GDM1 (cell line): ENCODE data around the gene DDX5.

ENCODE experiments used
- DNase-seq: peaks from one replicate; lab custom pipeline; 2025; lab: John Stamatoyannopoulos, UW

Gene DDX5

DNA sequence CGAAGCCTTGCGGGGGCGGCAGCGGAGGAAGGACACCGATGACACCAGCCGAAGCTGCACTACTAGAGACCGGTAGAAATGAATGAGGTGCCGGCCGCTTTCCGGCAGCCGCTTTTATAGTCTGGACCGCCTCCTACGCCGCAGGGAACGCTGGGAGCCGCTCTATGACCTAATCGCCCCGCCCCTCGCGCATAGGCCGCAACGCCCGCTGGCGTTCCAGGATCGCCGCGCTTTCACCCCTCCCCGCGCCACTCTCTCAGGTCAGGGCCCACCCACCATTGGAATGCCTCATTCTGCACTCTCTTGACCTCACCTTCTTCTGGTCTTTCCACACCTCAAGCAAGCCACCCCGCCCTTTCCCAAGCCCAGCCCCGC is at the start of gene DDX5:
DDX5 (minus strand) TSS at position 89 of the 375 bp plus-strand sequence. CDS start 170 bp downstream, outside the sequence.
- peak; percentile 99 for DNase-seq

DNA sequence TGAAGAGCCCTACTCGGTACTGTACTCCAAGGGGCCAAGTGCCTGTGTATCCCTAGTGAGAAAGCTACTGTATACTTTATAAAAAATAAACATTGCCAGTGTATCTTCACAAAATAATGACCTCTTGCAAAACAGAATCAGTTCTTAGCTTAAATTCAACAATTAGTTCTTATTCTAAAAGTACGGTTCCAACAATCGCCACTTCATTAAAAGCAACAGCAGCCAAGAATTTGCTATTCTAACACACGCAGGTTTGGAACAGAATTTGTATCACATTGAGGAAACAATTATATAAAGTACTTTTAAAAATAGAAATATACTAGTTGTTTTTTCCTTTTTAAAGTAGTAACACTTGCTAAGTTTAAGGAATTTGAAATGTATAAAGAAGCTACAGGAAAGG is 49.2 kb upstream of the DDX5 start:
- no peak for DNase-seq

DNA sequence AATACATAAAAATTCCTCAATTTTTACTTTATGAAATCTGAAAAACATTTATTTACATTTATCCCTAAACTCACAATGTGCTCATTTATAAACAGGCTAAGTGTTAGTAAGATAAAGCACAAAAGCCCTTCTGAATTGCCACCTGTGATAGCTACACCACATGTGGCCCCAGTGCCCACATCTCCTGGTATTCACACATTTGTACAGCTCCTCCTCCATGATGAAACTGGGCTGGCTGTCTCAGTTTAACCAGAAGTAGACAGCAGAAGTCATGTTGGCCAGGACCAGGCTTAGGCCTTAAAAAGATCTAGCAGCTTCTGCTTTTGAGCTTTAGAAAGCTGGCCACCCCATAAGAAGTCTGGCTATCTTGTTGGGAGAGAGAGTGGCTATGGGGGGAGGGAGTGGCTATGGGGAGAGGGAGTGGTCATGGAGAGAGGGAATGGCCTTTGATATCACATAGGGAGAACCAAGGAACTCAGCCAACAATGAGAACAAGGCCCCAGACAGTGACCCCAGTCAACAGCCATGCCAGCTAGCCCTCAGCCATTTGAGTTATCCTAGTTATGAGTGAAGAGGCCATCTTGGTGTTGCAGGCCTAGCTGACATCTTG is 48.0 kb upstream of the DDX5 start:
- no peak for DNase-seq

DNA sequence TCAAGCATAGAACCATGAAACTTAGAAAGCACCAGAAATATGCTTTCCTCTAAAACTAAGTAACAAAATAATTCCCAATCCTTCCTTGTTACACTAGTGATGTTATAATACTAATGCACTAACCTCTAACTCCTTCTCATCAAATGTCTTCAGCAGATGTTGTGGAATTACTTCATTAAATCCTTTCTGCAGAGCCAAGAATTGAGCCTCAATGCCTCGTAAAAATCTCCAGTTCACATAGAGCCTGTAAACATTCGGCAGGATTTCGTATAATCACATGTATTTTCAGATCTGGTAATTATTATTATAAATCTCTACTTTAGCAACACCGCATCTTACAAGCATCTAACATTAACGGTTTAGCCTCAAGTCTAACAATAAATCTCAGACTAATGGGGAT is 45.4 kb upstream of the DDX5 start:
- DNase-seq = no peak

DNA sequence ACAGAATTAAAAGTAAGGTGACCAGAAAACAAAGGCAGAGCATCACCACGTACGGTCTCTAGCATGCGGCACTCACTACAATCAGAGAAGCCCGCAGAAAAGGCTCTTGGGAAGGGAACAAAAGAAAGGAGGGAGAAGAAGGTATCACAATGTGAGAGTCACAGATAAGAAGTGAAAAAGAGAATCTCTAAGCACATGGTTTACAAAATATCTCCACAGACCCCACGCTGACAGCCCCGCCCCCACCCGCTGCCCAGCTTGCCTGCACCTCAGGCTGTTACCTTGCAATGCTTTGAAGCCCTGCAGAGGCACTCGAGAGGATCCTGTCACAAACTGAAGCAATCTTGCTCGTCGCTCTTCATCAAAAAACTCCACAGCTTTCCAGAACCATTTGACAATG is 41.2 kb upstream of the DDX5 start:
- DNase-seq = no peak

DNA sequence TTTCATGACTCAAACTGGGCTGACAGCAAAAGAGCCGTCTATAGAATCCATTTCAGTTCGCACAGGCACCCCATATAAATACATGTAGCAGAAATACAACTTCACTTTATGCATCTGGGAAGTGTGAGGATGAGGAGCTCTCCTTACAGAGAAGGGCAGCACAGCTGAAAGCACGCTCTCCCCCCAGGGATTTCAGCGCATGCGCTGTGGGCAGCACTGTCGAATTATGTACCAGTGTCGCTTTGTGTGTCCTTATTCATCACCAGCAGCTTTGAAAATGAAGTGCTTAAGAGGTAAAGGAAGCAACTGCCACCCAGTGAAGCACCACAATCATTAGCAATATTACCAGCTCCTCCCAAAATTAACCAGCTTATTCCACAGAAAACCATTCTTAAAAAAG is 40.6 kb upstream of the DDX5 start:
- DNase-seq = no peak

DNA sequence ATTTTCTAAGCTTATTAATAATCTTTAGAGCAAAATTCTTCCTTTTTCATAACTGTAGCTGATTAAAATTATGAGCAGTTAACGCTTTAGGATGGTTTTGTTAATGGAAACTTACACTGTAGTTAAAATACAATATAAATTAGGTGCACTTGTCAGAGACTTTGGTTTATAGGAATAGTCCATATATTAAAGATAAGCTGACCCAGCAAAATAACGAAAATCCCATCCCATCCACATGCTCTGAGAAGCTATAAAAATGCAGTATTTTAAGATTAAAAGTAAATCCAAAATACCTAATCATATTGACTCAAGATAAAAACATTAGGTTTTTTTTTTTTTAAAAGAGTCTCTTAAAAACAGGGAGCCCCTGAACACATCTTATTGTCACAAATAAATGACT is 38.7 kb upstream of the DDX5 start:
- DNase-seq = no peak

DNA sequence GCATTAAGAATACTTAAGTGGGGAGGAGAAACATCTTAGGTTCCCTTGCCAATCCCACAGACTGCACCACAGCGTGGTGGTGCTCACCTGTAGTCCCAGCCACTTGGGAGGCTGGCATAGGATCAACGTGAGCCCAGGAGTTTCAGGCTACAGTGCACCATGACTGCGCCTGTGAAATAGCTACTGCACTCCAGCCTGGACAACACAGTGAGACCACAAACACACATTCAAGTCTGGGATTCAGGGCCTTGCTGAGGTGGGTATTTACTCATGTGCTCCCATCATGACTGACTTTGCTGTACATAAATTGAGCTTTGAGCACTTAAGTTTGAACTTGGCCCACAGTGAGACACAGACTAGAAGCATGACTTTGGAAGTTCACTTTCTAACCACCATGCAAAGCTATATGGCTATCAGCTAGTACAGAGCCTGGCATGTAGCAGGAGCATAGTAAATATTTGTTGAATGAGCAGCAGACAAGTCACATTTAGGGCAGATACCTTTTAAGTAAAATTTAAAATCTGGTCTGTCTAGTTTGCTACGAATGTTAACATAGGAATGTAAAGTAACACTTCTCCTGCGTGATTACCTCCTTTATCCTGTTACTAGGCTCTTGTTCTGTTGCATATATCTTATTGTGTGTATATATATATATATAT is 34.2 kb upstream of the DDX5 start:
- no peak for DNase-seq

DNA sequence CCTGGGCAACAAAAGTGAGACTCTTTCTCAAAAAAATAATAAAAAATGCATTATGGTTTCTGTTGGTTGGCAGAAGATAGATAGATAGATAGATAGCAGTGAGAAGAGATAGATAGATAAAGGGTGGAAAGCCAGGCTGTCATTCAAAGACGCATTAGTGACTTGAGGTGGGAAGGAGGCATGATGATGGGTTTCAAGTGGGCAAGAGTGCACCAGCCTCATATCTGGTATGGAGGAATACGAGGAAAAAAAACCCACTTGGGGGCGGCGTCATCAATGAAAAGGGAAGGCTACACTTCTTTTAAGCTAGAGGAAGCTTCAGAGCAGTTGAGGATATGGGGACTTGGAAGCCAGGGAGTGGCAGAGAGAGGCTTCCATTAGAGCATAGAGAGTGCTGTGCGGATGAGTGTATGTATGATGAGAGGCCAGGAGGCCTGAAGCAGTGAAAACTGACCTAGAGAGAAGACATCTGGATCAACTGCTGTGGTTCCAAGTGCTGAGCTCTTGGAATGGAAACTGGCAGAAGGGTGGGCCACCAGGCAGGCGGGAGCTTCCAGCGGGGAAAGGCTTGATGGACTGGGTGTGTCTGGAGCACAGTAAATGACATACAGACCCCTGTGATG is 32.5 kb upstream of the DDX5 start:
- DNase-seq = no peak

DNA sequence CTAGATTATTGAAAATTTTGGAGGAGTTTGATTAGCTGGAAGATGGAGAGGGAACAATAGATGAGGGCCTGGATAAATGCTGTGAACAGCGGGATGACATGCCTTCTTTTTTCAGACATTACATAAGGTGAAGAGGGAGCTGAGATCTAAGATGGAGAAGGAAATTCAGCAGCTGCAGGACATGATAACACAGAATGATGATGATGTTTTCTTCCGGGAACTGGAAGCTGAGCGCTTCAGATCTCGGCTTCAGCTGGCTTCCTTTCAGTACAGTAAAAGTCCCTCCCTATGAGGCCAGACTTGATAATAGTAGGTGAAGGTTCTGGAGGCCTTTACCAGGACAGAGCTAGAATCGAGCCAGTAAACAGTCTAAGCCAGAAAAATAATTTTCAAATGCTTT is 31.4 kb upstream of the DDX5 start:
- DNase-seq = no peak

DNA sequence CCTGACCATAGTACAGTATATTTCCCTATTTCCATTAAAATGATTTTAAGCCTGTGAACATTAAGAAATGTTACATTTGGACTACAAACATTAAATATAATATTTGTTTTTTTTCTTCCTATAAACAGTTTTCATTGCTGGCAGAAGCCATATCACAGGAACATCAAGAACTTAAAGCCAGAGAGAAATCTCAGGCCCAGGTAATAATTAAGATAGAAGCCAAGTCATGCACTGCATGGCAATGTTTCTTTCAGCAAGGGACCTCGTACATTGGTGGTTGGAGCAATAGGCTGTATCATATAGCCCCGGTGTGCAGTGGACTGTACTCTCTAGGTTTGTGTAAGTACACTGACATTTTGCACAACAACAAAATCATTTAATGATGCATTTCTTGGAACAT is 30.8 kb upstream of the DDX5 start:
- DNase-seq = no peak

DNA sequence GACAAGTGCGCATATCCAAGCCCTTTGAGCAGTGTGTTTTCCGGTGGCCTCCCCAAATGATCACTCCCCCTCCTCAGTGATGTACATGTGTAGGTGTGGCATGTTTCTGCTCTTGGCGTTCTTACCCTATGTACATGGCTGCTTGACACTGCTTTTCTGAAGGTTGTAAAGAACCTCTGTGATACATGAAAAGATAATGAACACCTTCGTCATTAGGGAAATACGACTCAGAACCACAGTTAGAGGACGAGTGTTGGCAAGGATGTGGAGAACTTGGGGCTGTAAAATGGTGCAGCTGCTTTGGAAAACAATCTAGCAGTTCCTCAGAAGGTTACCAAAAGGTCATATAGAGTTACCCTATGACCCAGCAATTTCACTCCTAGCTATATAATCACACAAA is 29.3 kb upstream of the DDX5 start:
- DNase-seq = no peak

DNA sequence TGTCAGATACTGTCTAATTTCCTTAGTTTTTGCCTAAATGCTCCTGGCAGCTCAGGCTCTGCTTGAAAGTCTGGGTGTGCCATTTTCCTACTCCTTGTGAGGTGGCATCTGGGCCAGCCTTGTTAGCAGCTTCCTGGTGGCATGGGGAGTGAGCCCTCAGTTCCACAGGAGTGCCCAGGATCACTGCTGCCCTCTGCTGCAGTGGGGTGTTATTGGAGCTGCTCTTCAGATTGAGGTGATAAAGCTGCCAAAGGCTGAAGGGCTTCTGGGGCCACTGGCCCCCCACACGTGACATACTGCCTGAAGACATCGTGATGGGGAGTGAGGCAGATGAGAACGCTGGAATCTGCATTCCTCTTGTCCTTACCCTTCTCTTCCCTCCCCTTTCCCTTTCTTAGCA is 28.1 kb upstream of the DDX5 start:
- peak; percentile 4 for DNase-seq

DNA sequence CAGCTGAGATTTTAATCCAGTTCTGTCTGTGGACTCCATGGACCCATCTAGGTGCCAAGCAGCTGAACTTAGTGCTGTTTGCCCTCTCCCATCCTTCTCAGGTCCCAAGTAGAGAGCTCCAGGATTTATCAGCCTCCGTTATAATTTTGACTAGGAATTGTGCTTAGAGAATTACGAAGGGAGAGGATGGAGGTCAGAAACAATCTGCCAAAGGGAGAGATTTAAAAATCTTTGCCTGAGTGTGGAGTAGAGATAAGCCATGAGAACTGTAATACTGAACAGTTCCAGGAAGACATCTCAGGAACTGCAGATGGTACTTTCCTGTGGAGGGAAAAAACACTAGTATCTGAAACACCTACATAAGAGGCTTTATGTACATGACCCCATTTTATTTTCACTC is 27.7 kb upstream of the DDX5 start:
- DNase-seq = no peak

DNA sequence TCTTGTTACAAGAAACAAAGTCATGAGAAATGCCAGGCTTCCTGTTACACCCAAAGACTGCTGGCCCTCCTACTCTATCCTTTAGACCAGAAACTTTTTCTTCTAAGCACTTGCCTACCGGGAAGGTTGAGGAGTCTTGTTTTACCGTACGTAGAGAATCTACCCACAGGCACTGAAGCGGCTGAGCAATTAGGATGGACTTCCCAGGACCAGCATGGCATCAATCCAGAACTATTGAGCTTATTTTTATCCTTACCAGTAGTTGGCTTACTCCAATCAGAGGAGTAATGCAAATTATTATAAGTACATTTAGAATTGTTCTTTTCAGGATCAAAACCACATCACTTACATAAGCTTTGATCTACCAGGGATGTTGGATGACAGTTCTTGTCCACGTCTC is 26.3 kb upstream of the DDX5 start:
- no peak for DNase-seq

DNA sequence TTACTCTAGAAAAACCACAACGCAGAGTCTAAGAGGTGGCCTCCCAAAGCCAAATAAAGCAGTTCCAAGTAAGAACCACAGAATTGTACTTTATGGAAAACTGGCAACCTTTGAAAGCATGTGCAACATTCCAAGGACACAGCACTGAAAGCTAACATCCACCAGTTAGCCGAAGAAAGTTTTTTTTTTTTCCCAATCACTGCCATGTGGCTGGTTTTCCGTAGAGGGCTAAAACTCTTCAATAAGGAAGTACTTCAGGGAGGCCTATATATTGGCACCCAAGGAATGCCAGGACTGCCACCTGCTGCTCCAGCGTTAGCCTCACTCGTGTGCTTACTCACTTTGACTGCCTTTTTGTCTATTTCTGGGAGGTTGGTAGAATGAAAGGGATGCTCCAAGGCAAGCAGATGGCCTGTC is 25.9 kb upstream of the DDX5 start:
- DNase-seq = no peak

DNA sequence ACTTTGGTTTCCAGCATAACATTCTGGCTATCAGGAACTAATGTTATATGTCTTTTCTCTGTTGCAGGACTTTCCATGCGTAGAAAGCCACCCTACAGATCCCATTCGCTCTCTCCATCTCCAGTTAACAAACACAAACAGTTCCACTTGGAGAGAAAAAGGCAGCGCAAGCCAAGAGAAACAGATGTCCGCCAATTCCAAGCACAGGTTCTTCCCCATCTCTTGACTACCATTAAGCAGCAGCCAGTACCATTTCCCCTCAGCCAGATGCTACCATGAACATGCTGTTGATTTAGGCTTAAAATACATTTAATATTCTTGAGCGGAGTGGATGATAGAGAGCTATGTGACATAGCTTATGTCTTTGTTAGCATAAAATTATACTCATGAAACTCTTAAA is 23.1 kb upstream of the DDX5 start:
- DNase-seq = no peak

DNA sequence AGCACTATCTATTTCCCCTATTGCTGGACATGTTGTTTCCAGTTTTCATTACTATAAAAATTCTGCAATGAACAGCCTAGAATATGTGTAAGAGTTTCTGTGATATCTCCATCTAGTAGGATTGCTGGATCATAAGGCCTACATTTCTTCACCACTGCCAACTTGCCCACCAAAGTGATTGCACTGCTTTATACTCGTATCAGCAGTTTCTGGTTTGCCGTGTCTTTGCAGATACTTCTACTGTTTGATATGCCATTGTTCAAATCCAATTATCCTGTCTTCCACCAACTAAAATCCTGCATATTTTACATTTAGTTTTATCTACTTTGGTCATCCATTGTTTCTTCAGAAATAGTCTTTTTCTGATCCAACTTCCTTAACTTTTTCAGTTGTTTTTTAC is 21.8 kb upstream of the DDX5 start:
- DNase-seq = no peak

DNA sequence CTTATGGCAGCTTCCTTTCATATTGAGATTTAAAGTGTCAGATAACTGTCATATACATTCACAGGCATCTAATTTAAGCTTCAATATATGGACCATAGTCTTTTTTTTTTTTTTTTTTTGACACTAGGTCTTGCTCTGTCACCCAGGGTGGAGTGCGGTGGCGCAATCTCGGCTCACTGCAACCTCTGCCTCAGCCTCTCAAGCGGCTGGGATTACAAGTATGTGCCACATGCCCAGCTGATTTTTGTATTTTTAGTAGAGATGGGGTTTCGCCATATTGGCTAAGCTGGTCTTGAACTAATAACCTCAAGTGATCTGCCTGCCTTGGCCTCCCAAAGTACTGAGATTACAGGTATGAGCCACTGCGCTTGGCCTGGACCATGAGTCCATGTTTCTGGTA is 14.3 kb upstream of the DDX5 start:
- DNase-seq = no peak

DNA sequence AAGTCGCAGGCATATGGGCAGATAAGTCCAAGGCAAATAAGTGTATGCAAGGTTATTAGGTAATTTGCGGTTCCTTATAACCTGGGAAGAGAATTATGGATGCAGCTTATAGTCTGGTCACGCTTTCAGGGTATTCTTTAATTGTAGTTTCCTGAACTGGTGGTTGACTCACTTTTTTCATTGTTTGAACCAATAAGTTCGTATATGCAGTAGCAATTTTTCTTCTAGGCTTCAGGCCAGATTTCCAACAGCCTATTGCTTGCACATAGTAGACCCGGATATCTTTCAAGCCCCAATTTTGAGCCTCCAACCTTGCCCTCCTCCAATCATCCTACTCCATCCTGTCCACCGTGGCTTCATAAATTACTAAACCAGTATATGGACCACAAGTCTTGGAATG is 13.5 kb upstream of the DDX5 start:
- DNase-seq = no peak

DNA sequence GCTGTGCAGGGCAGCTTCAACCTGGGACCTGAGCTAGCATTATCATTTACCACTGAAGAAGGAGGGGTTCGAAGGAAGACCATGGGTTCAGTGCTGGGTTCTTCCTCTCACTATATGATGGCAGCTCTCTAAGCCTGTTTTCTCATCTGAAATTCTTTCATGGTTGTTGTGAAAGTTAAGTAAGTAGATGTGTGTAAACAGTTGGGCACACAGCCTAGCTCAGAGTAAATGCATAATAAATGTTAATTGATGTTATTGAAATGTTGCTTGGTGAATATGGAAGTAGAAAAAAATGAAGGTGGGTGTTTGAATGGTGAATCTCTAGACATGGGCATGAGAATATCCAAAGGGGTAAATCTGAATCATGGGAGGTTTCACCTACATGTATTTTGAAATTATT is 9.7 kb upstream of the DDX5 start:
- no peak for DNase-seq

DNA sequence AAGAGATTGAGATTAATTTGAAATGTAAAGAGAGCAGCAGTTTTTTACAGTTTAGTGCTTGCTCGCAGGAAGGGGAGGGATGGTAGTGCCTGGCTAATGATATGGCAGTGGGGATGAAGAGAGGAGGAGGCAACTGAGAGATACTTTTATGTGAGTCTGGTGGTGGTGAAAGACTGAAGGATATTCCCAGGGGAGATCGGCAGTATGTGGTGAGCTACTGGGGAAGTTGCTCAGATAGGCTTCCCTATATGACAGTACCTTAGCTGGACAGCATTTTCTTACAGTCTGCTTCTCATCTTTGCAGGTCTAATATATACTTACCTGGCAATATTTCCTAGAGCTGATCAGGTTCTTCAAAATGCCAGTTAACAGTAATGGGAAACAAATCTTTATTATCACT is 9.3 kb upstream of the DDX5 start:
- no peak for DNase-seq

DNA sequence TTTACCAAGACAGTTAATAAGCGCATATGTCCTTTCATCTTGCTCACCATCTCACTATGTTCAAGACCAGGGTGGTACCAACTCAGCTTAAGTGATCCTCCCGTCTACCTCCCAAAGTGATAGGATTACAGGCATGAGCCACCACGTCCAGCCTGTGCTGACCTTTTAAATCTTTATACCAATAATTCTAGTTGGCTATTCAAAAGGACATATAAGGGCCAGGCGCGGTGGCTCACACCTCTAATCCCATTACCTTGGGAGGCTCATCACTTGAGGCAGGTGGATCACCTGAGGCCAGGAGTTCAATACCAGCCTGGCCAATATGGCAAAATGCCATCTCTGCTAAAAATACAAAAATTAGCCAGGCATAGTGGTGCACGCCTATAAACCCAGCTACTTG is 3.1 kb upstream of the DDX5 start:
- DNase-seq = no peak

DNA sequence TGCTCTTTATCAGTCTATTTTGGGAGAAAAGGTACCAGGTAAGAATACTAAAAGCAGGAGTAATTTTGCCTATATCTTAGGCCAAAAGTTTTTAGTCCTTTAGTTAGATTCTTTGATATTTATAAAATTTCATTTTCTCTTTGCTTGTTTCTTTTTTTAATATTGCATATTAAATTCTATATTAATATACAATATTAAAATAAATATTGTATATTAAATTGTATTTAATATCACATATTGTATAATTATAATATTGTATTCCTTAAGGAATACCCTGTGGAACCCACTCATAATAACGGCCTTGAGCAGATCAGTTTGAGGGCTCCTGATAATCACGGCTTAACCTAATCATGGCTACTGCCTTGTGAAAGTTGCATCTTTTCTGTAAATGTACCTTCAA is 2.6 kb upstream of the DDX5 start:
- no peak for DNase-seq
